Left colon (tissue), 2 donors: ENCODE results near the gene ACCS. TPM values are rescaled to one million over a fixed set of nuclear protein-coding genes. Genes with fewer than 3 reads are reported as not detected.

Source experiments
- ATAC-seq: fragments of 200-7000 bp; cut with Tn5 transposase; one replicate; pipeline ENCODE4 v1.9.1; 2020; ENCODE audit warnings: mild to moderate bottlenecking, moderate library complexity
- DNase-seq, 2 donors: peaks; one replicate each; pipeline ENCODE4 v3.0.0-alpha.2; 2020
- intact Hi-C, 2 donors: fragments of 100-400 bp; cut with DNase I in 1 of 2; cut with micrococcal nuclease in 1 of 2; formaldehyde crosslinking; loops; one replicate each; pipeline versions ENCODE4 v1.11.2 to v1.14.0; 2022; cut with DNase I, micrococcal nuclease
- long read RNA-seq: library from polyadenylated mRNA; unstranded; transcript quantifications from one replicate; pipeline ENCODE4 v2.0.0, GENCODE V29; 2021
- total RNA-seq, 2 donors: library from RNA; stranded (reverse); fragmentation: NEBNext Ultra II Directional; extraction: Animal tissue kit (Norgen Biotek cat#: 25700); gene quantifications; one replicate each; pipeline ENCODE4 v1.2.1, GENCODE V29; 2021
- donor health status: DM: no; HTN: no; CAD: no.
- donor health status: DM: yes; HTN: yes; CAD: no.

The ACCS gene, protein sequence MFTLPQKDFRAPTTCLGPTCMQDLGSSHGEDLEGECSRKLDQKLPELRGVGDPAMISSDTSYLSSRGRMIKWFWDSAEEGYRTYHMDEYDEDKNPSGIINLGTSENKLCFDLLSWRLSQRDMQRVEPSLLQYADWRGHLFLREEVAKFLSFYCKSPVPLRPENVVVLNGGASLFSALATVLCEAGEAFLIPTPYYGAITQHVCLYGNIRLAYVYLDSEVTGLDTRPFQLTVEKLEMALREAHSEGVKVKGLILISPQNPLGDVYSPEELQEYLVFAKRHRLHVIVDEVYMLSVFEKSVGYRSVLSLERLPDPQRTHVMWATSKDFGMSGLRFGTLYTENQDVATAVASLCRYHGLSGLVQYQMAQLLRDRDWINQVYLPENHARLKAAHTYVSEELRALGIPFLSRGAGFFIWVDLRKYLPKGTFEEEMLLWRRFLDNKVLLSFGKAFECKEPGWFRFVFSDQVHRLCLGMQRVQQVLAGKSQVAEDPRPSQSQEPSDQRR
- 10 to 100 TPM; 17.5 to 28.6 TPM for total RNA-seq
- long read RNA-seq, partial matches to known transcripts: 3 of 8 reads
- long read RNA-seq, other reads (novel, unspliced or antisense): 5 of 8 reads

DNA sequence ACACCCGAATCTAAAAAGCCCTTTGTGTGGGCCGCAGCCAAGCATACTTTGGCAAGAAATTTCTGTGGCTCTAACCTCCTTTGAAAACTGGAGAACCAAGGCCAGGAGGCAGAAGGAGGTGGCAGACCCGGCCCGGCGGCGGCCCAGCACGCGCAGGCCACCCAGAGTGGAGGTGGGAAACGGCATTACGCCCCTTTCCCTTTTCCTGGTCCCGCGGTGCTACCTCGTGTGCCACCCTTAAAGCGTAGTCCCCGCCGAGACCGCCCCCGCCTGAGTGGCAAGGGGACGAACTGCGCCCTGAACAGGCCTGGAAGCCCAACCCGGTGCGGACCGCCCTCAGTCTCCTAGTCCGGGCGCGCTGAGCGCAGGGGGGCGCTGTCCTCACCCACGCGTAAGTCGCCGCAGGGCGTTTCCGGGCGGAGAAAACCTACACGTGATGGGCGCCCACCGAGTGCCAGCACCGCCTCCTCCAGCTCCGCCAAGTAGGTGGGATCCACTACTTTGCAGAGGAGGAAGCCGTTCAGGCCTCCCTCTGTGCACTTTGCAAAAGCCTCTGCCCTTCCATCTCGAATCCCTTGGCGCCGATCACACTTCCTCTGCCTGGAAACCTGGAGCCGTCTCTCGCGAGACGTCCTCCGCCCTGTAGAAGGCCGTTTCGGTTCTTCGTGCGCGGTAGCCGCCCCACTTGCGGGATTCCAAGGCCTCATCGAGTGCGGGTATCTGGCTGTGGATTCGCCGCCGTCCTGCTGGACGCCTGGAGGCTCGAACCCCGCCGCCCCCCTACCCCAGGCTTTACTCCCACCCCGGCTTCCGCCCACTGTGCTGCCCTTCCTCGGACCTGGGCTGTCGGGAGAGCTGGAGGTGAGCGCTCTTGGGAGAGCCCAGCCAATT lies at the start of gene ACCS:
ACCS (plus strand) TSS at position 430 of the 891 bp plus-strand sequence. CDS start 1,358 bp downstream, outside the sequence.
- intact Hi-C loops: no loop called here
- peak; percentile 89 for ATAC-seq

DNA sequence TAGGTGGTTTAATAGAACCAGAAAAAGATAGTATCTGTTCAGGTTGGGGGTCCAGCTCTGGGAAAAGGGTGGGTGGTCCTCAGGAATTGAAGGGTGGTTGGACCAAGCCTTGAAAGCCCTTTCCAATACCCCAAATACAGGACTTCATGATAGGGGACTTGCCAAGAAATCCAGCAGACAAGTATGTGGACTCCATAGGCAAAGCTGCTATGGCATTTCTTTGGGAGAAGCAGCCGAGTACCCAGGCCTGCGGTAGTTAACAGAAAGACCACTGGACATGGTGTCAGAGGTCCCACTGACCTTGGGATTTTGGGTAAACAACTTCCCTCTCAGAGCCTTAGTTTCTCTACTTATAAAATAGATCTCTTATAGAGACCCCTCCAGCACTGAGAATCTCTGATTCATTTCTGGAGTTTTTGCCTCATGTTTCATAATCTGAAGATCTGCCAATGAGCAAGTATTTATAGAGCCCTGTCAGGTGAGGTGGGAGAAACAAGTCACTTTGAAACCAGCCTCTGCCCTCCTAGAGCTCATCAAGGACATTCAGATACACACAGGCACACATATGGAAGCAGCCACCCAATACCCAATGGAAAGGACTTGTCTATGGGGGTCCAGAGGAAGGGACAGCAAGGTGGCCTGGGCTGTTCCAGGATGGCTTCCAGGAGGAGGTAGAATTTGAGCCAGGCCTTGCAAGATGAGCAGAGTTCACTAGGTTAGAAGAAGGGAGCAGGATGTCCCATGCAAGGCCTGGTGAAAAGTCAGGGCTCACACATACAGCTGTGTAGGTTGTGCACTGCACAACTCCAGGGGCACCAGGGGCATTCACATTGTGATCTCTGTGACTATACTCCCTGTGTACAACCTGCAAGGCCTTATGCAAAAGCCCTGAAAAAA lies 49.3 kb upstream of the ACCS start:
- ATAC-seq: no peak
- intact Hi-C loops: no loop called here
- DNase-seq: no peak

More for the DNA sequence above, at the start of gene ACCS:
- DNase-seq: peak; percentile 96 to 99

DNA sequence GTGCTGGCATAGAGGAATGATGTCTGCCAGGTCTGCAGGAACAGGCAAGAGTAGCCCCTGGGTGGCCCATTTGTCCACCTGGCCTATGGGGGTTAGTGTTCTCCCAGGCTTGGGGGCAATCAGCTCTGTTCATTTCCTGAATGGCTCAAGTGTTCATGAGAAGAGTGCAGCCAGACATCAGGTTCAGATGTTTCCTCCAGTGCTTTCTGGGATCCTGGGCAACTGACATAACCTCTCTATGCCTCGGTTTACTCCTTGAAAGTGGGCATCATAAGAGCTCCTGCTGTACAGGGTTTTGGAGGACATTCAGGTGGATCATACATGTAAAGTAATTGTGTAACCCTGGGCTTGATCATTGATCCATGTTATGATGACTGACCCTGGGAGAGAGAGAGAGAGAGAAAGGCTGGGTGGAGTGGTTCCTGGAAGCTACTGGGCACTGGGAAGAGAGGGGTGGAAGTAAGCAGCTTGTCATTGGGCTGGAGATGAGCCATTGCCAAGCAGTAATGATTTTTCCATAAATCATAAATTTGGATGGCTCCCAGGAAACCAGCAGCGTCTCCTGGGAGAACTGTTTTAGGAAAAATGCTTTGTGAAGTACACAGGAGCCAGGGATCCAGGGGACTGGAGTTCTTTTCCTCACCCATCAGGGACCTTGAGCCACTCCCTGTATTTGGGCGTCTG lies 48.5 kb upstream of the ACCS start:
- intact Hi-C loops: no loop called here
- ATAC-seq (no peak), DNase-seq (no peak)

DNA sequence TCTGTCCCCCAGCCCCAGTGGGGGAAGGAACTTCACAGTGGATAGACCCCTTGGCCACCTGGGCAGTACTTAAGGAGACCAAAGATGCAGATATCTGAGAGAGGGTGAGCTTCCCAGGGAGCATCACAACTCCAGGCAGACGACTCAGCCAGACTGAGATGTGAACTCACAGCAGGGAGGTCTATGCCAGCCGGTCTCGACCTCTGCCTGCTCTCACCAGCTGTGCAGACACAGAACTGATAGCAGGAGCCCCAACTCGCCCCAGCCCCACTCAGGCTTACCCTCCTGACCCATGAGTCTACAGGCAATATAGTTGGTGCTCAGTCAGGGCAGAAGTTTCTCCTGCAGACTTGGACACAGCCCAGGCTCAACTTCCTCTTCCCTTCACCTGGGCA lies 47.9 kb upstream of the ACCS start:
- intact Hi-C loops: no loop called here
- ATAC-seq: no peak
- DNase-seq: no peak

DNA sequence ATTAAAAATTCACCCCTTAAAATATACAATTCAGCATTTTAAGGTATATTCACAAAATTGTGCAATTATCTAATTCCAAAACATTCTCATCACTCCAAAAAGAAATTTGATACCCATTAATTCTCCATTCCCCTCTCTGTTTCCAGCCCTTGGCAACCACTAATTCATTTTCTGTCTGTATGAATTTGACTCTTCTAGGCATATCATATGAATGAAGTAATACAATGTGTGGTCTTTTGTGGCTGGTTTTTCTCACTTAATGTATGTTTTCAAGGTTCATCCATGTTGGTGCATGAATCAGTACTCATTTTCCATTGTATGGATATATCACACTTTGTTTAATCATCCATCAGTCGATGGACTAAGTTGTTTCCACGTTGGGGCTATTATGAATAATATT lies 47.2 kb upstream of the ACCS start:
- ATAC-seq (no peak), DNase-seq (no peak)
- intact Hi-C loops: no loop called here

DNA sequence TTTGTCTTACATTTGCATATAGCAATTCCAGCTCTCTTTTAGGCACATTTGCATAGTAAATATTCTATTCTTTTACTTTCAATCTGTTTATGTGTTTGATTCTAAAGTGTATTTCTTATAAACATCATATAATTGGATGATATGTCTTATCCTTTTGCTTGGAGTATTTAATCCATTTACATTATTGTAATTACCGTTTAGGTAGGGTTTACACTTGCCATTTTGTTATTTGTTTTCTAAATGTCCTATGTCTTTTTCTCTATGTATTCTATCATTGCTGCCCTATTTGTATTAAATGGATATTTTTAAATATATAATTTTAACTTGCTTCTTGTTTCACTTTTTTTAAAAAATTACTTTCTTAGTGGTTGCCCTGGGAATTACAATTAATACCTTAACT lies 41.1 kb upstream of the ACCS start:
- ATAC-seq (no peak), DNase-seq (no peak)
- intact Hi-C loops: no loop called here

DNA sequence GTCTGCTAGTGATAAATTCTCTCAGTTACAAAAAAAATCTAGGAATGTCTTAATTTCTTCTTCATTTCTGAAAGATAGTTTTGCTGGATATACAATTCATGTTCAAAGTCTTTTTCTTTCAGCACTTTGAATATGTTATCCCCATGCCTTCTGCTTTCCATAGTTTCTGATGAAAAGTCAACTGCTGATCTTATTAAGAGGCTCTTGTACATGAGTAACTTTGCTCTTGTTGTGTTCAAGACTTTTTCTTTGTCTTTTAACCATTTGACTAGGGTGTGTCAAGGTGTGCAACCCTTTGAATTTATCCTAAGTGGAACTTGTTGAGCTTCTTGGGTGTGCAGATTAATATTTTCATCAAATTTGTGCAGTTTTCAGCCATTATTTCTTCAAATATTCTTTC lies 40.3 kb upstream of the ACCS start:
- ATAC-seq (no peak), DNase-seq (no peak)
- intact Hi-C loops: no loop called here

DNA sequence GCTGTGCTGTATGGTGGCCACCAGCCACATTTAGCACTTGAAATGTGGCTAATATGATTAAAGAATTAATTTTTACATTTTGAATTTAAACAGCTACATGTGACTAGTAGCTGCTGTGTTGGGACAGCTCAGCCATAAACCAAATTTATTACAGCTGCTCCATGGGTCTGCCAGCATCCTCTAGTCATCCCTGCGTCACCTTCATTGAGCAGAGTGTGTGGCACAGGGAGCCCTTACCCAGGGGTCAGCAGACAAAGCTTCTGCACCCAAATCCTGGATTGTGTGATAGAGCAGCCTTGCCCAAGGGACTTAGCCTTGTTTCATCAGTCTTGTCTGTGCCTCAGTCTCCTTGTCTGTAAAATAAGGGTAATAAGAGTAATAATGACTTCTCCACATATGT lies 37.7 kb upstream of the ACCS start:
- DNase-seq (no peak), ATAC-seq (no peak)
- intact Hi-C loops: no loop called here

DNA sequence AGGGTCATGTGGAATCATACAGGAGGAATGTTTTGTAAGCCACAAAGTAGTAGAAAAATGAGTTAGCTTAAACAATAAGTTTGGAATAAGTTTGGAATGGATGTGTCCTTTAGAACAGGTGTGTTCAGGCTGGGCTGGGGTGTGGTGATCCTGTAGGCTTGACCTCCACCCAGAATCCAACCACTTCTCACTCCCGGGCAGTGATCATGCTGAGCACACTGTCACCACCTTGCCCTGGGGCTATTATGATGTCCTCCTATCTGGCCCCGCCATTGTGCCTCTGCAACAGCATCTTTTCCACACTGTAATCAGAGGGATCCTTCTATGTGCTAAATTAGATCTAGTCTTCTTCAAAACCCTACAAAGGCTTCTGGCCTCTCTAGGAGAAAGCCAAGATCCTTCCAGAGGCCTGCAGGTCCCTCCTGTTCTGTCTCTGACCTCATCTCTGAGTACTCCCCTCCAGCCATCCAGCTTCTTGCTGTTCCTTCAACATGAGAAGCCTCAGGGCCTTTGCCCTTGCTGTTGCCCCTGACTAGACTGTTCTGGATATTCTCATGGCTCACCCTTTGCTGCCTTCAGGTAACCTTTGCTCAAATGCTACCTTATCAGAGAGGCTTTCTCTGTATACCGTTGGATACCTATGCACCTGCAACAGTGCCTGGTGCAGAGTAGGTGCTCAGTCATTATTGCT lies 37.1 kb upstream of the ACCS start:
- DNase-seq (no peak), ATAC-seq (no peak)
- intact Hi-C loops: no loop called here

DNA sequence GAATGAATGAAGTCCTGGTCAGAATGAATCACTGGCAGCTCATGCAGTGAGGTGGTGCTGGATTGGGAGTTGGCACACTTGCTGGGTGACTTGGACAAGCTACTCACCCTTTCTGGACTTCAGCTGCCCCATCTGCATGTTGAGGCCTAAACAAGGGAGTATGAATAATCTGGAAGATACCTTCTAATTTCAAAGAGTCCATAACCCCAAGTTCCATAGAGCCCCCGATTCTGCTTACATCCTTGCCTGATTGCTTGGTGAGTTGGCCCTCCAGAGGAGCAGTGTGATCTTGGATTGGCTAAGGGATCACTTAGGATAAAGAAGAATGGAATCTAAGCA lies 36.6 kb upstream of the ACCS start:
- DNase-seq (no peak), ATAC-seq (no peak)
- intact Hi-C loops: no loop called here

DNA sequence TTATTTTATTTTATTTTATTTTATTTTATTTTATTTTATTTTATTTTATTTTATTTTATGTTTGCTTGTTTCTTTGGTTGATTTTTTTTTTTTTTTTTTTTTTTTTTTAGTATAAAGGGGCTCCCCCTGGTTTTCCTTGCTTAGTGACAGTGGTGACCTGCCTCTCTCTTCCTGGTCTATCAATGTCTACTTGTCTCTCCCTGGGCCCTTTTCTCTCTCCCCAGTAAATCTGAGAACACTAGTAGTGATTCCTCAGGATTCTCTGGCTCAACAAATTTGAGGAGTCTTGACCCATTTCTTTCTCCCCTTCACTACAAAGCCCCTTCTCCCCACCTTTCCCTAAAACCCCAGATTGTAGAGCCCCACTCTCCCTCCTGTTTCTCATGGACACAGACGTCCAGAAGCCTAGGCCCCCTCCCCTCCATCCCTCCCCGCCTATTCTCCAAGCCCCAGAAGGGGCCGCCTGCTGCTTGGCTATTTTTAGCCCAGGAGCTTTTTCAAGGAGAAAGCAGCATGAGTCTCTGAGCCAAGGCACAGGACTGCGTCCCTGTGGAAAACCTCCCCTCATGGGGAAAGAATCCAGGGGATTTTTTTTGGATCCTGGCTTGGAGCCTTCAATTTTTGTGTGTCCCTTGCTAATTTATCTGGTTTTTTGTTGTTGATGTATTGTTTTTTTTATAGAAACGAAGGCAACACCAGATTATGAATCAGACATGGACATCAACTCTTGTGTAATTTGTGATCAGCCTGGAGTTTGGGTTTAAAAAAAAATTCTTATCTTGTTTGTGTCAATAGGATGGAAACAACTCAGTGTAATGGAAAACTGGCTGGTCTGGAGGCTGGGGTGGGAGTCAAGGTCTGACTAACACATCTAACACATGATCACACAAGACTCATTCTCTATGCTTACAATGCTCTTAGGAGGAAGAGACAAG lies 35.8 kb upstream of the ACCS start:
- no peak for DNase-seq
- intact Hi-C loops: loop anchor here in 1 of 2 donors (10.0 kb wide), 1 partner anchor 145 kb away; the partner anchor contains the start of gene ALKBH3
- ATAC-seq: no peak

DNA sequence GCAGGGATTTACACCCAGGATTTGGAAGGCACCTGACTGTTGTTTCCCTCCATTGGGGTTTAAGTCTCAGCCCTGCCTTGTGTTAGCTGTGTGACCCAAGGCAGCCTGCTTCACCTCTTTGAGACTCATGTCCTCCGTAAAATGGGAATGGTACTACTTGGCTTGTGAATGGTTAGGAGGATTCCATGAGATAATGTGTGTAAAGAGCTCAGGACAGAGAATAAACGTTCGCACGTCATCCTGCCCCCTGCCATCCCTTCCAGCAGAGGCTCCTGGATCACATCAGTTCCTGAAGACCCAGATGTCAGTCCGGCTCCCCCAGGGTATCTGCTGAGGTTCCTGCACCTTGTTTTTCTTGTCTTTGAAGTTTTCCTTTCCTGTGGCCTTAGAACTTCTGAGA lies 35.1 kb upstream of the ACCS start:
- DNase-seq (no peak), ATAC-seq (no peak)
- intact Hi-C loops: loop anchor here in 1 of 2 donors (10.0 kb wide), 1 partner anchor 146 kb away; the partner anchor contains the start of gene ALKBH3

DNA sequence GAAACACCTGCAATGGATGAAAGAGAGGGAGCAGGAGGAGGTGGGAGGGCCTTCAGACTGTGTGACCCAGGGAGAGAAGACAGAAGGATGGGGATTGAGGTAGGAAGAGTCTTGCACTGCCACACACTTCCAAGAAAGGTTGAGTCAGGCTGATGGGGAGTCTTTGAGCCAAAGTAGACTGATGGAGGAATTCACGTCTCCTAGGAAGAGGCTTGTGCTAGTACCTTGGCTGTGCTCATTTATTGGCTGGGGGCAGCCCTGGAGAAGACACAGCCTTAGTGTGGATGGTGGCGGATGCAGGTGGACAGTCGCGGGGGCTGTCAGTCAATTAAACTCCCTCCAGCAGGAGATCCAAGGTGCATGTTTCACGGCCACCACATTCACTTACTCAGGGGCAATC lies 34.5 kb upstream of the ACCS start:
- intact Hi-C loops: loop anchor here in 1 of 2 donors (10.0 kb wide), 1 partner anchor 147 kb away; the partner anchor contains the start of gene ALKBH3
- no peak for ATAC-seq

DNA sequence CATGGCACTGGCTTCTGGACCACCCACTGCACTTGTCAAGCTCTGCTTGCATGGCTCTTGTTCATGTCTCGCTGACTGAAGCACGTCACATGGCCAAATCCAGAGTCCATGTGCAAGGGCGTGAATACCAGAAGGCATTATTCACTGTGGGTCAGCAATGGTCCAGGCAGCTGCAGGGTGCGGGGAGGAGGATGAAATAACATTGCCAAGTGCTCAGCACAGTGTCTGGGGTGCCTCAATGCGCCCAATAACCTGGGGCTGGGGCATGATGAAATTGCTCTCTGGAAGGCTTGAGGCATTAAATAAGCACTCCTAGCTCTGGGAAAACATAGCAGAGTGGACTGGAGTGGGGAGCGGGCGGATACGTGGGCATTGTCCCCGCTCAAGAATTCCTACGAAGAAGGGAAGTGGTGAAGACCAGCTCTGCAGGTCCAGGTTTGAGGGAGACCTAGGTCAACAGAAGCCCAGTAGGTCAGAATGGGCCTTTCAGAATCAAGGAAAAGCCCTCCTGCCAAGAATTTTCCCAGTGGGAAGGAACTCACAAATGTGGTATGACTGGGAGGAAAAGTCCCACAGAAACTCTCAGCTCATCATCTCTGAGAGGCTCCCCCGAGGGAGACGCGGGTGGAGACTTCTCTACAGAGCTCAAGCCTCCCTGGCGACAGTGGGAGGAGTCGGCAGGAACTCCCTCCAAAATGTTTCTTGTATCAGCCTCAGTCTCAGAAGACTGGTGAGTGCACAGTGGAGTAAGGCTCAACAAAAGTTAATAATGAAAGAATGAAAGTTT lies 33.6 kb upstream of the ACCS start:
- intact Hi-C loops: loop anchor here in 1 of 2 donors (10.0 kb wide), 1 partner anchor 148 kb away; the partner anchor contains the start of gene ALKBH3
- peak in 1 of 2 donors; percentile 30 for DNase-seq
- no peak for ATAC-seq

More for the DNA sequence above, 34.5 kb upstream of the ACCS start:
- no peak for DNase-seq

DNA sequence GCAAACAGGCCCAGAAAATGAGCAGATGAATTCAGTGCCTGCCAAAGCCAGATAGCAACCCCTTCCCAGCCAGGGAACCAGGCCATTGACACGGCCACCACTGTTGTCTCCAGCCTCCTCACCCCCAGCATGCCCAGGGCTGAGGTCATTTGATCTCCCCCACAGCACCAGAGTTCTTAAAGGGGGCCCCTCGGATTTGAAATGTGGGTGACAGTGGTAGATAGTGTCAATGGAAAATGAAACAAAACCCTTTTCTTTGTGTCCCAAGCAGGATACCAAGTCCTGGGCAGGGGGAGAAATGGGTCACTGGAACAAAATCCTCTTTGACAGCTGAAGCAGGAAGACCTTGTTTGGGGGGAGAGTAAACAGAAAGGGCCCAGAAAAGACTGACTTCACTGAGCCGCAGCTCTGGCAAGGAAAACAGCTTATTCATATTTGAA lies 32.6 kb upstream of the ACCS start:
- DNase-seq: no peak
- intact Hi-C loops: loop anchor here in 1 of 2 donors (10.0 kb wide), 1 partner anchor 149 kb away; the partner anchor contains the start of gene ALKBH3
- no peak for ATAC-seq
